PC-9 (cell line): ENCODE data around the gene CLIC5.

ENCODE experiments used
- EZH2 ChIP-seq: fragments of 200-600 bp; sonication (generic); IDR thresholded peaks from 2 replicates; pipeline ENCODE4 v1.8.0; 2017; ENCODE audit warnings: antibody characterized with exemption, low read depth
- TF ChIP-seq, protein P1 (sequence below): fragments of 200-600 bp; sonication (generic); conservative IDR thresholded peaks from 2 replicates; pipeline ENCODE4 v1.6.1; 2017; ENCODE audit warnings: mixed run types, antibody characterized with exemption, mild to moderate bottlenecking, moderate library complexity

- TF ChIP-seq, protein P1, sequence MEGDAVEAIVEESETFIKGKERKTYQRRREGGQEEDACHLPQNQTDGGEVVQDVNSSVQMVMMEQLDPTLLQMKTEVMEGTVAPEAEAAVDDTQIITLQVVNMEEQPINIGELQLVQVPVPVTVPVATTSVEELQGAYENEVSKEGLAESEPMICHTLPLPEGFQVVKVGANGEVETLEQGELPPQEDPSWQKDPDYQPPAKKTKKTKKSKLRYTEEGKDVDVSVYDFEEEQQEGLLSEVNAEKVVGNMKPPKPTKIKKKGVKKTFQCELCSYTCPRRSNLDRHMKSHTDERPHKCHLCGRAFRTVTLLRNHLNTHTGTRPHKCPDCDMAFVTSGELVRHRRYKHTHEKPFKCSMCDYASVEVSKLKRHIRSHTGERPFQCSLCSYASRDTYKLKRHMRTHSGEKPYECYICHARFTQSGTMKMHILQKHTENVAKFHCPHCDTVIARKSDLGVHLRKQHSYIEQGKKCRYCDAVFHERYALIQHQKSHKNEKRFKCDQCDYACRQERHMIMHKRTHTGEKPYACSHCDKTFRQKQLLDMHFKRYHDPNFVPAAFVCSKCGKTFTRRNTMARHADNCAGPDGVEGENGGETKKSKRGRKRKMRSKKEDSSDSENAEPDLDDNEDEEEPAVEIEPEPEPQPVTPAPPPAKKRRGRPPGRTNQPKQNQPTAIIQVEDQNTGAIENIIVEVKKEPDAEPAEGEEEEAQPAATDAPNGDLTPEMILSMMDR: no peak
- no peak for TF ChIP-seq EZH2
Observed at GRCh38 chr6:45921691-45922281, 93.9 kb downstream of the CLIC5 start.
